GM12878 (cell line): ENCODE data around the gene YPEL4. TPM values are rescaled to one million over a fixed set of nuclear protein-coding genes. Genes with fewer than 3 reads are reported as not detected.
A peak's percentile ranks its signal among the peaks of the same experiment; 100 is the strongest.

Experiments
- ATAC-seq: fragments of 200-7000 bp; cut with Tn5 transposase; 3 replicates; pipeline ENCODE4 v1.9.1; 2020; ENCODE audit warnings: mild to moderate bottlenecking, moderate library complexity
- BruUV-seq: library from RNA; stranded (reverse); fragments of 400-500 nt; replicated peaks from 2 replicates; lab custom pipeline; 2021; lab: Mats Ljungman, UMichigan
- CTCF ChIA-PET: fragments of 300-600 bp; sonication (Branson Sonifier 250); formaldehyde crosslinking; extraction: SDS; loops from one replicate; lab custom pipeline; 2021; ENCODE audit warnings: inconsistent platforms; lab: Yijun Ruan, JAX
- POLR2A ChIA-PET: fragments of 350-600 bp; formaldehyde crosslinking; extraction: SDS; loops from one replicate; lab custom pipeline; 2021; ENCODE audit warnings: inconsistent platforms; lab: Charles Lee
- RAD21 ChIA-PET: fragments of 300-600 bp; sonication (Branson Sonifier 250); formaldehyde crosslinking; loops from one replicate; lab custom pipeline; 2023; ENCODE audit warnings: antibody characterized with exemption; ENCODE audit not compliant: unreplicated experiment; lab: Charles Lee
- SMC1A ChIA-PET: fragments of 300-600 bp; sonication (Branson Sonifier 250); formaldehyde crosslinking; loops from one replicate; lab custom pipeline; 2023; ENCODE audit not compliant: unreplicated experiment, uncharacterized antibody; lab: Charles Lee
- DNase-seq: peaks from one replicate; pipeline ENCODE4 v3.0.0-alpha.2; 2011; ENCODE audit warnings: low read depth, low spot score
- FAIRE-seq: peaks from 3 replicates; lab custom pipeline; 2011; peaks lifted over from hg19 to GRCh38; lab: Jason Lieb, UNC
- H2AFZ ChIP-seq: 2 replicates; pipeline ENCODE4 v1.6.0; 2011; ENCODE audit warnings: low read depth, low read length, control low read depth; ENCODE audit not compliant: control insufficient read depth
- H3K27ac ChIP-seq: 2 replicates; pipeline ENCODE4 v1.5.1; 2011; ENCODE audit warnings: control low read depth; ENCODE audit not compliant: control insufficient read depth, insufficient read depth
- H3K27me3 ChIP-seq, 2 experiments: replicated peaks in 1 of 2; 2 replicates each; pipeline versions ENCODE4 v1.6.0 to v1.6.1; 2011; ENCODE audit warnings: low read length in 1 of 2; ENCODE audit not compliant: control insufficient read depth in 2 of 2, insufficient read depth in 2 of 2
- H3K36me3 ChIP-seq, 2 experiments: 2 replicates each; pipeline ENCODE4 v1.5.1; 2011; ENCODE audit warnings: low read length in 1 of 2; ENCODE audit not compliant: control insufficient read depth in 2 of 2, insufficient read depth in 2 of 2
- H3K4me1 ChIP-seq: 2 replicates; pipeline ENCODE4 v1.6.1; 2011; ENCODE audit warnings: mild to moderate bottlenecking, low read length, moderate library complexity, mixed read lengths; ENCODE audit not compliant: control insufficient read depth, insufficient read depth
- H3K4me2 ChIP-seq: 2 replicates; pipeline ENCODE4 v1.6.0; 2011; ENCODE audit warnings: control low read depth; ENCODE audit not compliant: control insufficient read depth, insufficient read depth
- H3K4me3 ChIP-seq: fragments of 200-600 bp; sonication (generic); 2 replicates; pipeline ENCODE4 v1.5.1; 2016
- H3K79me2 ChIP-seq: 2 replicates; pipeline ENCODE4 v1.6.0; 2011; ENCODE audit warnings: low read length; ENCODE audit not compliant: control insufficient read depth, insufficient read depth
- H3K9ac ChIP-seq: 2 replicates; pipeline ENCODE4 v1.8.0; 2011; ENCODE audit warnings: low read length, control low read depth, mixed read lengths; ENCODE audit not compliant: control insufficient read depth, insufficient read depth
- H3K9me3 ChIP-seq: replicated peaks from 3 replicates; pipeline ENCODE4 v1.5.1; 2011; ENCODE audit warnings: mild to moderate bottlenecking, low read length; ENCODE audit not compliant: control insufficient read depth, insufficient read depth
- H4K20me1 ChIP-seq: 2 replicates; pipeline ENCODE4 v1.6.0; 2011; ENCODE audit not compliant: control insufficient read depth, insufficient read depth
- BRCA1 ChIP-seq: IDR thresholded peaks from 2 replicates; pipeline ENCODE4 v1.6.1; 2011; ENCODE audit warnings: low read depth, low read length, improper control_type of control experiment
- CBX5 ChIP-seq: sonication (generic); IDR thresholded peaks from 2 replicates; pipeline ENCODE4 v1.6.1; 2016; ENCODE audit warnings: low read depth, moderate library complexity, mild to moderate bottlenecking, inconsistent platforms
- GATAD2B ChIP-seq: fragments of 450-650 bp; conservative IDR thresholded peaks from 2 replicates; pipeline ENCODE4 v1.6.1; 2017; ENCODE audit warnings: low read depth, mild to moderate bottlenecking, moderate library complexity
- NFYB ChIP-seq: IDR thresholded peaks from 2 replicates; pipeline ENCODE4 v1.6.1; 2011; ENCODE audit warnings: low read depth, mild to moderate bottlenecking, low read length, improper control_type of control experiment, moderate library complexity; ENCODE audit not compliant: insufficient read depth
- POLR2AphosphoS2 ChIP-seq: IDR thresholded peaks from 2 replicates; pipeline ENCODE4 v1.6.1; 2011; ENCODE audit warnings: low read depth, mild to moderate bottlenecking, low read length, improper control_type of control experiment, moderate library complexity
- REST ChIP-seq: IDR thresholded peaks from 2 replicates; pipeline ENCODE4 v1.6.1; 2012; ENCODE audit warnings: mild to moderate bottlenecking, low read depth, low read length
- SPI1 ChIP-seq: IDR thresholded peaks from 2 replicates; pipeline ENCODE4 v1.6.1; 2011; ENCODE audit warnings: low read depth, mild to moderate bottlenecking, low read length, moderate library complexity, borderline replicate concordance; ENCODE audit not compliant: insufficient read depth
- SRF ChIP-seq, 2 experiments: IDR thresholded peaks; 2 replicates each; pipeline ENCODE4 v1.6.1; 2011; ENCODE audit warnings: low read depth in 2 of 2, low read length in 2 of 2, mild to moderate bottlenecking in 1 of 2, moderate library complexity in 1 of 2
- TAF1 ChIP-seq: IDR thresholded peaks from 2 replicates; pipeline ENCODE4 v1.6.1; 2011; ENCODE audit warnings: mild to moderate bottlenecking, low read depth, low read length, borderline replicate concordance
- TARDBP ChIP-seq: IDR thresholded peaks from 2 replicates; pipeline ENCODE4 v1.6.1; 2016; ENCODE audit warnings: borderline replicate concordance
- TCF3 ChIP-seq: IDR thresholded peaks from 2 replicates; pipeline ENCODE4 v1.6.1; 2012; ENCODE audit warnings: low read depth, mild to moderate bottlenecking, low read length, borderline replicate concordance; ENCODE audit not compliant: insufficient read depth
- WGBS: methylation state at CpG from one replicate; pipeline ENCODE4 v1.1.6; 2016; ENCODE audit warnings: low lambda C conversion rate; ENCODE audit not compliant: insufficient replicate concordance, insufficient coverage; ENCODE audit errors: missing lambda C conversion rate; 5-methylcytosine and 5-hydroxymethylcytosine counted together
- in situ Hi-C: fragments of 300-500 bp; cut with MboI; formaldehyde crosslinking; loops from 9 replicates; pipeline ENCODE4 v1.14.3; 2018; ENCODE audit warnings: mixed read lengths
- intact Hi-C: fragments of 100-400 bp; cut with micrococcal nuclease; formaldehyde crosslinking; loops from one replicate; pipeline ENCODE4 v1.14.2; 2022; ENCODE audit not compliant: unreplicated experiment
- polyA plus RNA-seq, 11 experiments: library from polyadenylated mRNA; depleted of rRNA in 4 of 11; unstranded in 6 of 11; stranded (reverse) in 5 of 11; fragments of >200 nt; fragmentation: Nextera tagmentation in 4 of 11; fragmentation: Illumina TruSeq in 1 of 11; extraction: Ambion mirVana in 4 of 11; extraction: Trizol in 1 of 11; gene quantifications; 1 replicate in 1 of 11; 2 replicates in 10 of 11; pipeline versions ENCODE4 v1.2.1 to v1.2.3, GENCODE V29; 2011 to 2016; ENCODE audit warnings: inconsistent platforms in 2 of 11, missing spikeins in 2 of 11, low read depth in 1 of 11
- total RNA-seq, 4 experiments: library from RNA; depleted of rRNA in 3 of 4; stranded (reverse); fragments of >200 nt in 3 of 4; fragmentation: Illumina TruSeq in 1 of 4; extraction: Trizol in 1 of 4; gene quantifications; 2 replicates each; pipeline versions ENCODE4 v1.2.1 to v1.2.3, GENCODE V29; 2013 to 2021
- TF ChIP-seq, protein P1 (sequence below): fragments of 450-650 bp; IDR thresholded peaks from 2 replicates; pipeline ENCODE4 v1.6.1; 2018; ENCODE audit warnings: mild to moderate bottlenecking, low read depth, moderate library complexity; ENCODE audit not compliant: partially characterized antibody
- TF ChIP-seq, protein P2 (sequence below): fragments of 450-650 bp; IDR thresholded peaks from 2 replicates; pipeline ENCODE4 v1.6.1; 2016; ENCODE audit warnings: mild to moderate bottlenecking

Gene YPEL4
- total and polyA plus RNA-seq, 10 of the 15 experiments (the other 5 are each of a cell fraction or from before 2014, with no cell fraction given): 0.07 to 0.50 (median 0.13) TPM; not detected in 5

DNA sequence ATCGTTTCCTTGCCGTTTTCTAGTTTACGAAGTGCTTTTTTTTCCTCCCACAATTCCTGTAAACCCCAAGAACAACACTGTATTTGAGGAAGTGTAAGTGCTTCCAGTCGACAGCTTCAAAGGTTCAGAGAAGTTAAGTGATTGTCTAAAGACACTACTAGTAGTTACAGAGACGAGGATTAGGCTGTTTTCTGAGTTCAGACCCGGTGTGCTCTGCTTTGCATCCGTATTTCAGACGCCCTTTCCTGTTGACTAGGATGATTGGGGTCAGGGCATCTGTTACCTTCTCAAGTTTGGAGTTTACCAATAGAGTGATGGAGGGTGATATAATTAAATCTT is 8.3 kb upstream of the YPEL4 start:
- WGBS: under 1% methylated on average over 8 of the region's 8 CpGs
- peaks cover 18% of the 10 kb centered on the region for H3K79me2 ChIP-seq
- RAD21 ChIA-PET: interaction anchor here (1.0 kb wide), 2 partner anchors 9 to 143 kb away, joined by 3 to 5 read pairs; no protein-coding TSS in a partner anchor
- H3K9ac ChIP-seq: peak overlapping the region; percentile 93
- no peaks in the 10 kb centered on the region for H3K9me3 ChIP-seq
- H3K4me1 ChIP-seq: peaks cover 6% of the 10 kb centered on the region; the same call in 1 of the 2 replicates
- DNase-seq: no peak
- H3K4me3 ChIP-seq: peak overlapping the region; percentile 91
- peaks cover 9 to 10% of the 10 kb centered on the region in 2 experiments; a peak in 3 of 4 replicates for H3K36me3 ChIP-seq
- no peaks in the 10 kb centered on the region for H3K27me3 ChIP-seq
- no peaks in the 10 kb centered on the region for H4K20me1 ChIP-seq
- intact Hi-C loops: no loop called here
- H3K4me2 ChIP-seq: peak overlapping the region; percentile 68
- TF ChIP-seq BRCA1: no peak
- TF ChIP-seq REST: no peak
- no peak for TF ChIP-seq TCF3
- TF ChIP-seq SRF (IDR thresholded peaks at IDR 0.05; ENCODE audit: low read depth in 2 of 2, low read length in 2 of 2): 0 out of 4 replicates have a peak, but pooled peaks of 1 of the 2 experiments have one; percentile 49
- no peak for TF ChIP-seq POLR2AphosphoS2
- TF ChIP-seq GATAD2B: no peak
- TF ChIP-seq, protein P1, sequence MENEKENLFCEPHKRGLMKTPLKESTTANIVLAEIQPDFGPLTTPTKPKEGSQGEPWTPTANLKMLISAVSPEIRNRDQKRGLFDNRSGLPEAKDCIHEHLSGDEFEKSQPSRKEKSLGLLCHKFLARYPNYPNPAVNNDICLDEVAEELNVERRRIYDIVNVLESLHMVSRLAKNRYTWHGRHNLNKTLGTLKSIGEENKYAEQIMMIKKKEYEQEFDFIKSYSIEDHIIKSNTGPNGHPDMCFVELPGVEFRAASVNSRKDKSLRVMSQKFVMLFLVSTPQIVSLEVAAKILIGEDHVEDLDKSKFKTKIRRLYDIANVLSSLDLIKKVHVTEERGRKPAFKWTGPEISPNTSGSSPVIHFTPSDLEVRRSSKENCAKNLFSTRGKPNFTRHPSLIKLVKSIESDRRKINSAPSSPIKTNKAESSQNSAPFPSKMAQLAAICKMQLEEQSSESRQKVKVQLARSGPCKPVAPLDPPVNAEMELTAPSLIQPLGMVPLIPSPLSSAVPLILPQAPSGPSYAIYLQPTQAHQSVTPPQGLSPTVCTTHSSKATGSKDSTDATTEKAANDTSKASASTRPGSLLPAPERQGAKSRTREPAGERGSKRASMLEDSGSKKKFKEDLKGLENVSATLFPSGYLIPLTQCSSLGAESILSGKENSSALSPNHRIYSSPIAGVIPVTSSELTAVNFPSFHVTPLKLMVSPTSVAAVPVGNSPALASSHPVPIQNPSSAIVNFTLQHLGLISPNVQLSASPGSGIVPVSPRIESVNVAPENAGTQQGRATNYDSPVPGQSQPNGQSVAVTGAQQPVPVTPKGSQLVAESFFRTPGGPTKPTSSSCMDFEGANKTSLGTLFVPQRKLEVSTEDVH: no peak
- TF ChIP-seq SPI1: peak; percentile 63
- no peak for TF ChIP-seq NFYB
- TF ChIP-seq CBX5: no peak
- no peak for TF ChIP-seq TARDBP
- TF ChIP-seq, protein P2, sequence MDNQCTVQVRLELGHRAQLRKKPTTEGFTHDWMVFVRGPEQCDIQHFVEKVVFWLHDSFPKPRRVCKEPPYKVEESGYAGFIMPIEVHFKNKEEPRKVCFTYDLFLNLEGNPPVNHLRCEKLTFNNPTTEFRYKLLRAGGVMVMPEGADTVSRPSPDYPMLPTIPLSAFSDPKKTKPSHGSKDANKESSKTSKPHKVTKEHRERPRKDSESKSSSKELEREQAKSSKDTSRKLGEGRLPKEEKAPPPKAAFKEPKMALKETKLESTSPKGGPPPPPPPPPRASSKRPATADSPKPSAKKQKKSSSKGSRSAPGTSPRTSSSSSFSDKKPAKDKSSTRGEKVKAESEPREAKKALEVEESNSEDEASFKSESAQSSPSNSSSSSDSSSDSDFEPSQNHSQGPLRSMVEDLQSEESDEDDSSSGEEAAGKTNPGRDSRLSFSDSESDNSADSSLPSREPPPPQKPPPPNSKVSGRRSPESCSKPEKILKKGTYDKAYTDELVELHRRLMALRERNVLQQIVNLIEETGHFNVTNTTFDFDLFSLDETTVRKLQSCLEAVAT: peak; percentile 81
- peak; percentile 14; the same call in 1 of the 2 replicates for TF ChIP-seq TAF1
- TF ChIP-seq, all 136 proteins: peak for 4
- Histone ChIP-seq H2AFZ (peak overlapping the region; percentile 61), H3K27ac (peak overlapping the region; percentile 71)
- in situ Hi-C loops: no loop called here
- TSS peak; percentile 91 for BruUV-seq
- SMC1A ChIA-PET: interaction anchor here (0.7 to 3.1 kb wide), 3 partner anchors 9 to 142 kb away, joined by 3 to 14 read pairs (median 8); no protein-coding TSS in a partner anchor
- no peak for FAIRE-seq
- peak; percentile 40 for ATAC-seq
- POLR2A ChIA-PET: interaction anchor here (1.1 to 1.3 kb wide), 2 partner anchors 9 to 18 kb away, joined by 3 to 7 read pairs; partner anchors contain the start of gene ZDHHC5
- CTCF ChIA-PET: interaction anchor here (0.6 to 1.3 kb wide), 7 partner anchors 10 to 312 kb away, joined by 3 to 6 read pairs (median 3); no protein-coding TSS in a partner anchor
